HepG2 (cell line): Measurements from ENCODE around the gene STX4. TPM values are rescaled to one million over a fixed set of nuclear protein-coding genes. Genes with fewer than 3 reads are reported as not detected.

Source experiments
- FOXO1 ChIP-seq: sonication (generic); formaldehyde crosslinking; IDR thresholded peaks from 2 replicates; pipeline ENCODE4 v1.4.0; 2020; ENCODE audit warnings: missing genetic modification reagents
- GATA4 ChIP-seq: sonication (generic); IDR thresholded peaks from 2 replicates; pipeline ENCODE4 v1.6.1; 2016; ENCODE audit warnings: antibody characterized with exemption, low read depth, borderline replicate concordance
- GMEB2 ChIP-seq: IDR thresholded peaks from 2 replicates; pipeline ENCODE4 v1.6.1; 2016; ENCODE audit warnings: missing biosample characterization, missing genetic modification reagents, low read depth
- IRF2 ChIP-seq: IDR thresholded peaks from 2 replicates; pipeline ENCODE4 v1.6.1; 2018; ENCODE audit warnings: missing genetic modification reagents, missing compliant biosample characterization
- NAIF1 ChIP-seq: sonication (generic); formaldehyde crosslinking; IDR thresholded peaks from 2 replicates; pipeline ENCODE4 v1.5.0; 2020; ENCODE audit warnings: mild to moderate bottlenecking, missing genetic modification reagents, borderline replicate concordance
- NR0B2 ChIP-seq: sonication (generic); formaldehyde crosslinking; IDR thresholded peaks from 2 replicates; pipeline ENCODE4 v1.4.0; 2020; ENCODE audit warnings: mild to moderate bottlenecking, missing genetic modification reagents
- PHF21A ChIP-seq: sonication (generic); formaldehyde crosslinking; IDR thresholded peaks from 2 replicates; pipeline ENCODE4 v1.5.0; 2020; ENCODE audit warnings: mild to moderate bottlenecking, missing genetic modification reagents
- PRDM15 ChIP-seq: sonication (generic); formaldehyde crosslinking; IDR thresholded peaks from 2 replicates; pipeline ENCODE4 v1.4.0; 2020; ENCODE audit warnings: missing genetic modification reagents
- RBM22 ChIP-seq: fragments of 200-400 bp; formaldehyde crosslinking; optimal IDR thresholded peaks from 2 replicates; pipeline ENCODE3; 2017; ENCODE audit warnings: mild to moderate bottlenecking, low read length, moderate library complexity
- SNAPC5 ChIP-seq: sonication (generic); formaldehyde crosslinking; IDR thresholded peaks from 2 replicates; pipeline ENCODE4 v1.8.1; 2023; ENCODE audit warnings: mild to moderate bottlenecking, missing genetic modification reagents, borderline replicate concordance
- TP53 ChIP-seq: sonication (generic); formaldehyde crosslinking; conservative IDR thresholded peaks from 2 replicates; pipeline ENCODE4 v1.4.0; 2020; ENCODE audit warnings: missing genetic modification reagents
- ZNF230 ChIP-seq: sonication (generic); formaldehyde crosslinking; IDR thresholded peaks from 2 replicates; pipeline ENCODE4 v1.4.0; 2020; ENCODE audit warnings: mild to moderate bottlenecking, missing genetic modification reagents
- ZNF577 ChIP-seq: sonication (generic); formaldehyde crosslinking; IDR thresholded peaks from 2 replicates; pipeline ENCODE4 v1.4.0; 2020; ENCODE audit warnings: mild to moderate bottlenecking, low read depth, missing genetic modification reagents, borderline replicate concordance
- polyA plus RNA-seq, 8 experiments: library from polyadenylated mRNA; depleted of rRNA in 3 of 8; stranded (reverse) in 7 of 8; unstranded in 1 of 8; fragments of >200 nt; fragmentation: Illumina TruSeq in 4 of 8; extraction: Trizol in 4 of 8; gene quantifications; 2 replicates each; pipeline versions ENCODE4 v1.2.1 to v1.2.3, GENCODE V29; 2011 to 2016; ENCODE audit warnings: low read depth in 4 of 8, missing spikeins in 1 of 8, mixed read lengths in 1 of 8; ENCODE audit not compliant: insufficient read depth in 1 of 8
- total RNA-seq, 5 experiments: library from RNA; depleted of rRNA; stranded (reverse); fragments of >200 nt; fragmentation: Illumina TruSeq; extraction: Trizol; gene quantifications; 2 replicates each; pipeline ENCODE4 v1.2.3, GENCODE V29; 2016; ENCODE audit warnings: low read depth in 1 of 5
- TF ChIP-seq, protein P1 (sequence below): sonication (generic); formaldehyde crosslinking; conservative IDR thresholded peaks from 2 replicates; pipeline ENCODE4 v1.8.0; 2022; ENCODE audit warnings: low read depth, missing genetic modification reagents
- TF ChIP-seq, protein P2 (sequence below): sonication (generic); formaldehyde crosslinking; IDR thresholded peaks from 2 replicates; pipeline ENCODE4 v1.4.0; 2020; ENCODE audit warnings: missing genetic modification reagents, mild to moderate bottlenecking, borderline replicate concordance
- TF ChIP-seq, protein P3 (sequence below): sonication (generic); formaldehyde crosslinking; IDR thresholded peaks from 2 replicates; pipeline ENCODE4 v1.4.0; 2020; ENCODE audit warnings: missing genetic modification reagents, borderline replicate concordance

STX4 gene
- total and polyA plus RNA-seq, 2 of the 13 experiments (the other 11 are each of a cell fraction or from before 2014, with no cell fraction given): 29.2 to 34.6 TPM

DNA sequence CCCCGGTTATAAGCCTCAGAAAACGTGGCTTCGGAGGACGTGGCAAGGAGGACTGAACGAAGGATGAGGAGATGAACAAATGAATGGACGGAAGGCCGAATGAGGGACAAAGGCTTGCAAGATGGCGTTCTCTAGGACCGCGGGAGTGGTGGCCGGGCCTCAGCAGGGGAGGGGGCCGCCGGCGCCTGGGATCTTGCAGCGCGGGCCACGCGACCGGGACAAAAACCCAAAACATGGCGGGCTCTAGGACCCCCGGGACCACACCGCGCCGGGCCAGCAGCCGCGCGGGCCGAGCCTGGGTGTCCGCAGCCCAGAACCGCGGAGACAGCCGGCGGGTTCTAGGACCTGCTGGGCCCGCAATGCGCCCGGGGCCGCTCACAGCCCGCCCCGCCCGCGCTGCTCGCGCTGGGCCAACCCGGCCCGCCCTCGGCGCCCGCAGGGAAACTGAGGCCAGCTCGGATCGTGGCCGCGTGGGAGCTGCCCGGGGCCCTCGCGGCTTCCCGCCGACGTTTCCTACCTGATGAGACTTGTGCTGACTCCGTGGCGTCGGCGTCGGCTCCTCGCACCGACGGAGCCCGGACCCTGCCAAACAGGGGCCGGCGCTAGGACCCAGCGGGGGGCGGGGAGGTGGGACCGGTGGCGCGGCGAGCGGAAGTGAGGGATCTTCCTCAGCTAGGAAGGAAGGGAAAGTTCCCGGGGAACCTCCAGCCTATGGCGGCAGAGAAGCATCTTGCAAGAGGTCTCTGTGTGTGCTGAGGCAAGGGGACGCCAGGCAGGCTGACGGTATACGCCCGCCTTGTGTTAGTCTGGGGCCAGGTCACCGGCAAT lies 40.0 kb downstream of the STX4 start (continued):
- TF ChIP-seq PRDM15 (peak; percentile 71), ZNF577 (CRISPR knock-in tag) (no peak), TP53 (CRISPR knock-in tag) (no peak), GMEB2 (no peak), SNAPC5 (CRISPR knock-in tag) (no peak), ZNF230 (CRISPR knock-in tag) (no peak), PHF21A (CRISPR knock-in tag) (no peak; the same call in 1 of the 2 replicates), NR0B2 (CRISPR knock-in tag) (no peak), RBM22 (peak; percentile 29), GATA4 (no peak), FOXO1 (CRISPR knock-in tag) (peak; percentile 29; the same call in 1 of the 2 replicates), NAIF1 (CRISPR knock-in tag) (peak; percentile 84; the same call in 1 of the 2 replicates), IRF2 (CRISPR knock-in tag) (no peak; the same call in 1 of the 2 replicates)
- TF ChIP-seq, protein P1, sequence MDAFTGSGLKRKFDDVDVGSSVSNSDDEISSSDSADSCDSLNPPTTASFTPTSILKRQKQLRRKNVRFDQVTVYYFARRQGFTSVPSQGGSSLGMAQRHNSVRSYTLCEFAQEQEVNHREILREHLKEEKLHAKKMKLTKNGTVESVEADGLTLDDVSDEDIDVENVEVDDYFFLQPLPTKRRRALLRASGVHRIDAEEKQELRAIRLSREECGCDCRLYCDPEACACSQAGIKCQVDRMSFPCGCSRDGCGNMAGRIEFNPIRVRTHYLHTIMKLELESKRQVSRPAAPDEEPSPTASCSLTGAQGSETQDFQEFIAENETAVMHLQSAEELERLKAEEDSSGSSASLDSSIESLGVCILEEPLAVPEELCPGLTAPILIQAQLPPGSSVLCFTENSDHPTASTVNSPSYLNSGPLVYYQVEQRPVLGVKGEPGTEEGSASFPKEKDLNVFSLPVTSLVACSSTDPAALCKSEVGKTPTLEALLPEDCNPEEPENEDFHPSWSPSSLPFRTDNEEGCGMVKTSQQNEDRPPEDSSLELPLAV: no peak
- TF ChIP-seq, protein P2, sequence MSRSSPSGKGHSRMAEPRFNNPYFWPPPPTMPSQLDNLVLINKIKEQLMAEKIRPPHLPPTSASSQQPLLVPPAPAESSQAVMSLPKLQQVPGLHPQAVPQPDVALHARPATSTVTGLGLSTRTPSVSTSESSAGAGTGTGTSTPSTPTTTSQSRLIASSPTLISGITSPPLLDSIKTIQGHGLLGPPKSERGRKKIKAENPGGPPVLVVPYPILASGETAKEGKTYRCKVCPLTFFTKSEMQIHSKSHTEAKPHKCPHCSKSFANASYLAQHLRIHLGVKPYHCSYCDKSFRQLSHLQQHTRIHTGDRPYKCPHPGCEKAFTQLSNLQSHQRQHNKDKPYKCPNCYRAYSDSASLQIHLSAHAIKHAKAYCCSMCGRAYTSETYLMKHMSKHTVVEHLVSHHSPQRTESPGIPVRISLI (CRISPR knock-in tag): no peak
- TF ChIP-seq, protein P3, sequence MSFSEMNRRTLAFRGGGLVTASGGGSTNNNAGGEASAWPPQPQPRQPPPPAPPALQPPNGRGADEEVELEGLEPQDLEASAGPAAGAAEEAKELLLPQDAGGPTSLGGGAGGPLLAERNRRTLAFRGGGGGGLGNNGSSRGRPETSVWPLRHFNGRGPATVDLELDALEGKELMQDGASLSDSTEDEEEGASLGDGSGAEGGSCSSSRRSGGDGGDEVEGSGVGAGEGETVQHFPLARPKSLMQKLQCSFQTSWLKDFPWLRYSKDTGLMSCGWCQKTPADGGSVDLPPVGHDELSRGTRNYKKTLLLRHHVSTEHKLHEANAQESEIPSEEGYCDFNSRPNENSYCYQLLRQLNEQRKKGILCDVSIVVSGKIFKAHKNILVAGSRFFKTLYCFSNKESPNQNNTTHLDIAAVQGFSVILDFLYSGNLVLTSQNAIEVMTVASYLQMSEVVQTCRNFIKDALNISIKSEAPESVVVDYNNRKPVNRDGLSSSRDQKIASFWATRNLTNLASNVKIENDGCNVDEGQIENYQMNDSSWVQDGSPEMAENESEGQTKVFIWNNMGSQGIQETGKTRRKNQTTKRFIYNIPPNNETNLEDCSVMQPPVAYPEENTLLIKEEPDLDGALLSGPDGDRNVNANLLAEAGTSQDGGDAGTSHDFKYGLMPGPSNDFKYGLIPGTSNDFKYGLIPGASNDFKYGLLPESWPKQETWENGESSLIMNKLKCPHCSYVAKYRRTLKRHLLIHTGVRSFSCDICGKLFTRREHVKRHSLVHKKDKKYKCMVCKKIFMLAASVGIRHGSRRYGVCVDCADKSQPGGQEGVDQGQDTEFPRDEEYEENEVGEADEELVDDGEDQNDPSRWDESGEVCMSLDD: peak; percentile 75; the same call in 1 of the 2 replicates
